ENCODE results near the gene NIPBL. TPM values are rescaled to one million over a fixed set of nuclear protein-coding genes. Genes with fewer than 3 reads are reported as not detected.

NIPBL gene
- total and polyA plus RNA-seq, 7 donors: 7.6 to 66.4 (median 53.5) TPM

- no peak for DNase-seq
- H3K27ac ChIP-seq: no peak overlapping the region
- H3K27me3 ChIP-seq: no peaks in the 10 kb centered on the region
- H3K4me1 ChIP-seq: peaks cover 0 to 37% (median 15%) of the 10 kb centered on the region in 4 donors
- TF ChIP-seq, protein P1, sequence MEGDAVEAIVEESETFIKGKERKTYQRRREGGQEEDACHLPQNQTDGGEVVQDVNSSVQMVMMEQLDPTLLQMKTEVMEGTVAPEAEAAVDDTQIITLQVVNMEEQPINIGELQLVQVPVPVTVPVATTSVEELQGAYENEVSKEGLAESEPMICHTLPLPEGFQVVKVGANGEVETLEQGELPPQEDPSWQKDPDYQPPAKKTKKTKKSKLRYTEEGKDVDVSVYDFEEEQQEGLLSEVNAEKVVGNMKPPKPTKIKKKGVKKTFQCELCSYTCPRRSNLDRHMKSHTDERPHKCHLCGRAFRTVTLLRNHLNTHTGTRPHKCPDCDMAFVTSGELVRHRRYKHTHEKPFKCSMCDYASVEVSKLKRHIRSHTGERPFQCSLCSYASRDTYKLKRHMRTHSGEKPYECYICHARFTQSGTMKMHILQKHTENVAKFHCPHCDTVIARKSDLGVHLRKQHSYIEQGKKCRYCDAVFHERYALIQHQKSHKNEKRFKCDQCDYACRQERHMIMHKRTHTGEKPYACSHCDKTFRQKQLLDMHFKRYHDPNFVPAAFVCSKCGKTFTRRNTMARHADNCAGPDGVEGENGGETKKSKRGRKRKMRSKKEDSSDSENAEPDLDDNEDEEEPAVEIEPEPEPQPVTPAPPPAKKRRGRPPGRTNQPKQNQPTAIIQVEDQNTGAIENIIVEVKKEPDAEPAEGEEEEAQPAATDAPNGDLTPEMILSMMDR (IDR thresholded peaks at IDR 0.05): no peak
- TF ChIP-seq POLR2AphosphoS5 (IDR thresholded peaks at IDR 0.05) (no peak), POLR2A (IDR thresholded peaks at IDR 0.05) (no peak), EP300 (IDR thresholded peaks at IDR 0.05) (no peak)
- no peak overlapping the region for H3K4me3 ChIP-seq
- intact Hi-C loops (cut with DNase I): loop anchor here (2.0 to 5.0 kb wide), 2 partner anchors 63 to 198 kb away; partner anchors contain the start of gene NIPBL
- H3K9me3 ChIP-seq: no peaks in the 10 kb centered on the region
- H3K36me3 ChIP-seq: no peaks in the 10 kb centered on the region
- WGBS, 2 donors: 45 to 68% methylated on average over 3 of the region's 3 CpGs
Measured at GRCh38 chr5:36939969-36940858, 63.6 kb downstream of the NIPBL start.

DNA sequence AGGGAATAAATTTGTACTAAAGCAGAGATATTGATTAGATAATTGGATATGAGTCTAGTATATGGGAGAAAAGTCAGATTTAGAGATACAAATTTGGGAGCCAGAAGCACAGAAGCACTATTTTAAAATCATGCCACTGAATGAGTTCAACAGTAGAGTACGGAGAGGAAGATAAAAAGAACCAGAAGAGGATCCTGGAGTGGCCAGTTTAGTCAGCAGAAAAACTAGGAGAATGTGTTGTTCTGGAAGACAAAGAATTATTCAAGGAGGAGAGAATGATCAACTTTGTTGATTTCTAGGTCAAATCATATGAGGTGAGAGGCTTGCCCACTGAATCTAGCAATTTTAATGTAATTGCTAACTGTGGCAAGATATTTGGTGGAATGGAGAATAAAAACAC, 67.0 kb downstream of the NIPBL start:
- H3K27me3 ChIP-seq: no peaks in the 10 kb centered on the region
- WGBS, 2 donors: 87 to 88% methylated on average over 1 of the region's 1 CpG
- no peak overlapping the region for H3K27ac ChIP-seq
- no peak overlapping the region for H3K4me3 ChIP-seq
- peaks cover 0 to 52% (median 31%) of the 10 kb centered on the region in 4 donors for H3K4me1 ChIP-seq
- TF ChIP-seq POLR2A (IDR thresholded peaks at IDR 0.05): no peak
- TF ChIP-seq, protein P1 (IDR thresholded peaks at IDR 0.05): no peak
- no peak for TF ChIP-seq EP300 (IDR thresholded peaks at IDR 0.05)
- no peak for TF ChIP-seq POLR2AphosphoS5 (IDR thresholded peaks at IDR 0.05)
- H3K36me3 ChIP-seq: no peaks in the 10 kb centered on the region
- intact Hi-C loops (cut with DNase I): loop anchor here (5.0 kb wide), 1 partner anchor 201 kb away; no protein-coding TSS in a partner anchor
- no peaks in the 10 kb centered on the region for H3K9me3 ChIP-seq
- no peak for DNase-seq

GRCh38 chr5:36944024-36944423, 67.5 kb downstream of the NIPBL start:
- Histone ChIP-seq H3K27me3 (no peaks in the 10 kb centered on the region), H3K4me1 (peaks cover 0 to 56% (median 34%) of the 10 kb centered on the region in 4 donors), H3K27ac (no peak overlapping the region), H3K4me3 (no peak overlapping the region), H3K36me3 (no peaks in the 10 kb centered on the region), H3K9me3 (no peaks in the 10 kb centered on the region)
- intact Hi-C loops (cut with DNase I): loop anchor here (2.0 to 5.0 kb wide), 2 partner anchors 65 to 202 kb away; no protein-coding TSS in a partner anchor
- 66 to 78% methylated on average over 2 of the region's 2 CpGs for WGBS, 2 donors
- no peak for DNase-seq
- TF ChIP-seq EP300 (IDR thresholded peaks at IDR 0.05) (no peak), POLR2A (IDR thresholded peaks at IDR 0.05) (no peak), POLR2AphosphoS5 (IDR thresholded peaks at IDR 0.05) (no peak)
- TF ChIP-seq, protein P1 (IDR thresholded peaks at IDR 0.05): no peak

DNA sequence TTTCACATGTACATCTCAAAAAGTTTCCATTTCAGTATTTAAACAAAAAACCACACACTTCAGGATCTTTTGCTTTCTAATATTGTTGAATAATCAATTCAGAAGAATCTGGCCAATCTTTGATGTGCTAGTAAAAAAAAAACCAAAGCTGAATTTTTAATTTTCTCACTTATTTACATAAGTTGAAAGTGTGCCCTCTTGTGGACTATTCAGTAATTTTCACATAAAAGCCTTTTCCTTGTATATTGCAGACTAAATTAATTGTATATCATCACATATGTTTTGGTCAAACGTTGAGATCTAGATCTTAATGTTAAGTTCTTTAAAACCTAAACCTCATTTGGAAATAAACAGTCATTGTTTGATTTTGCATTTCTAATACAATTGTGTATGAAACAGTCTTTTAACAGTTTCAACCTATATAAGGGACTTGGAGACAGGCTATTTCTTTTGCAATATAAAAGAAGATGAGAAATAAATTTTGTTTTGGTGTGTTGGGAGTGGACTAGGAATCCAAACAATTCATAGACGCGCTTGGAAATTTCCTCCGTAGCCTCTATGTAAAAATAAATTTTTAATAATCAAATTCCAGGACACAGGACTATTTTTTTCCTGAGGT, 68.1 kb downstream of the NIPBL start:
- H3K27ac ChIP-seq: no peak overlapping the region
- H3K27me3 ChIP-seq: no peaks in the 10 kb centered on the region
- DNase-seq: no peak
- no peak for TF ChIP-seq POLR2AphosphoS5 (IDR thresholded peaks at IDR 0.05)
- TF ChIP-seq EP300 (IDR thresholded peaks at IDR 0.05): no peak
- no peak for TF ChIP-seq POLR2A (IDR thresholded peaks at IDR 0.05)
- TF ChIP-seq, protein P1 (IDR thresholded peaks at IDR 0.05): peak in 2 of 4 experiments; percentile 22 to 47
- no peaks in the 10 kb centered on the region for H3K9me3 ChIP-seq
- H3K4me3 ChIP-seq: no peak overlapping the region
- peaks cover 0 to 61% (median 39%) of the 10 kb centered on the region in 4 donors for H3K4me1 ChIP-seq
- 72% methylated on average over 4 of the region's 4 CpGs for WGBS, 2 donors
- intact Hi-C loops (cut with DNase I): loop anchor here (2.0 to 5.0 kb wide), 2 partner anchors 66 to 202 kb away; no protein-coding TSS in a partner anchor
- H3K36me3 ChIP-seq: no peaks in the 10 kb centered on the region
